Esophagus mucosa (tissue), 1 donor: Measurements from ENCODE around the gene THNSL1. TPM values are rescaled to one million over a fixed set of nuclear protein-coding genes. Genes with fewer than 3 reads are reported as not detected.
A peak's percentile ranks its signal among the peaks of the same experiment; 100 is the strongest.

Experiments
- ATAC-seq: fragments of 200-7000 bp; cut with Tn5 transposase; one replicate; pipeline ENCODE4 v1.9.1; 2020
- total RNA-seq: library from RNA; stranded (reverse); gene quantifications from one replicate; pipeline ENCODE4 v1.2.4, GENCODE V29; 2023
- donor health status: DM: yes; HTN: yes; CAD: no.

THNSL1 gene
- total RNA-seq, 1 donor from 2014 or later = 2.0 TPM

- no peak for ATAC-seq
Measured at GRCh38 chr10:25061125-25061524, 44.7 kb downstream of the THNSL1 start.

GRCh38 chr10:25061711-25062449 is 45.5 kb downstream of the THNSL1 start:
- peak; percentile 53 for ATAC-seq

GRCh38 chr10:25063157-25063556 is 46.7 kb downstream of the THNSL1 start:
- no peak for ATAC-seq

- no peak for ATAC-seq
Measured at GRCh38 chr10:25063644-25064043, 47.2 kb downstream of the THNSL1 start.

- ATAC-seq = no peak
Measured at GRCh38 chr10:25064401-25064800, 48.0 kb downstream of the THNSL1 start.

- ATAC-seq = no peak
Measured at GRCh38 chr10:25065761-25066476, 49.5 kb downstream of the THNSL1 start.

- peak; percentile 97 for ATAC-seq
Measured at GRCh38 chr10:25068152-25069058, 52.0 kb downstream of the THNSL1 start.

- no peak for ATAC-seq
Measured at GRCh38 chr10:25071227-25071626, 54.8 kb downstream of the THNSL1 start.

GRCh38 chr10:25072786-25073185 is 56.4 kb downstream of the THNSL1 start:
- ATAC-seq = no peak

GRCh38 chr10:25075825-25076224 is 59.4 kb downstream of the THNSL1 start:
- ATAC-seq = no peak

Other genes with a start within 250 kb of the THNSL1 start
- gene PRTFDC1, start 64.0 kb upstream of the THNSL1 start, total RNA-seq = 2.1 TPM
- gene ENKUR, start 454 bp upstream of the THNSL1 start, total RNA-seq = not detected
- not detected for gene GPR158, start 158.4 kb downstream of the THNSL1 start, total RNA-seq